Breast epithelium (tissue), 3 donors: ENCODE measurements around the gene STRN3.

Experiments used
- POLR2A ChIP-seq: fragments of 450-650 bp; IDR thresholded peaks from one replicate; pipeline ENCODE4 v1.6.1; 2016; ENCODE audit warnings: antibody characterized with exemption, mild to moderate bottlenecking, moderate library complexity
- TF ChIP-seq, protein P1 (sequence below), 3 donors: fragments of 450-650 bp; IDR thresholded peaks; one replicate each; pipeline ENCODE4 v1.5.1; 2016 to 2017; ENCODE audit warnings: antibody characterized with exemption in 3 of 3, mild to moderate bottlenecking in 3 of 3, moderate library complexity in 3 of 3

GRCh38 chr14:30972882-30973582 lies 53.1 kb downstream of the STRN3 start:
- no peak for TF ChIP-seq POLR2A
- TF ChIP-seq, protein P1, sequence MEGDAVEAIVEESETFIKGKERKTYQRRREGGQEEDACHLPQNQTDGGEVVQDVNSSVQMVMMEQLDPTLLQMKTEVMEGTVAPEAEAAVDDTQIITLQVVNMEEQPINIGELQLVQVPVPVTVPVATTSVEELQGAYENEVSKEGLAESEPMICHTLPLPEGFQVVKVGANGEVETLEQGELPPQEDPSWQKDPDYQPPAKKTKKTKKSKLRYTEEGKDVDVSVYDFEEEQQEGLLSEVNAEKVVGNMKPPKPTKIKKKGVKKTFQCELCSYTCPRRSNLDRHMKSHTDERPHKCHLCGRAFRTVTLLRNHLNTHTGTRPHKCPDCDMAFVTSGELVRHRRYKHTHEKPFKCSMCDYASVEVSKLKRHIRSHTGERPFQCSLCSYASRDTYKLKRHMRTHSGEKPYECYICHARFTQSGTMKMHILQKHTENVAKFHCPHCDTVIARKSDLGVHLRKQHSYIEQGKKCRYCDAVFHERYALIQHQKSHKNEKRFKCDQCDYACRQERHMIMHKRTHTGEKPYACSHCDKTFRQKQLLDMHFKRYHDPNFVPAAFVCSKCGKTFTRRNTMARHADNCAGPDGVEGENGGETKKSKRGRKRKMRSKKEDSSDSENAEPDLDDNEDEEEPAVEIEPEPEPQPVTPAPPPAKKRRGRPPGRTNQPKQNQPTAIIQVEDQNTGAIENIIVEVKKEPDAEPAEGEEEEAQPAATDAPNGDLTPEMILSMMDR (IDR thresholded peaks at IDR 0.05) = no peak
